ENCODE results near the gene UNC5B.

Gene UNC5B

GRCh38 chr10:71239946-71240795, 27.8 kb downstream of the UNC5B start:
- Mint-ChIP-seq H3K9me3 (no peaks in the 10 kb centered on the region), H3K27ac (ENCODE audit: low read depth) (no peak overlapping the region), H3K36me3 (ENCODE audit: insufficient read depth) (no peaks in the 10 kb centered on the region), H3K27me3 (no peaks in the 10 kb centered on the region), H3K4me1 (no peaks in the 10 kb centered on the region), H3K4me3 (no peak overlapping the region)
- DNase-seq (ENCODE audit: low spot score in 2 of 2) (no peak), ATAC-seq (replicated peaks; ENCODE audit: extremely low read depth, poor library complexity, severe bottlenecking) (no peak)

- Mint-ChIP-seq H3K27ac (ENCODE audit: low read depth) (no peak overlapping the region), H3K4me3 (no peak overlapping the region)
- ATAC-seq (replicated peaks; ENCODE audit: extremely low read depth, poor library complexity, severe bottlenecking): no peak
Measured at GRCh38 chr10:71241114-71241829, 28.9 kb downstream of the UNC5B start.

GRCh38 chr10:71241830-71242621, 29.7 kb downstream of the UNC5B start:
- H3K27ac Mint-ChIP-seq (ENCODE audit: low read depth): no peak overlapping the region
- DNase-seq (ENCODE audit: low spot score in 2 of 2): no peak
- no peak overlapping the region for H3K4me3 Mint-ChIP-seq
- H3K36me3 Mint-ChIP-seq (ENCODE audit: insufficient read depth): no peaks in the 10 kb centered on the region
- no peaks in the 10 kb centered on the region for H3K9me3 Mint-ChIP-seq
- no peak for ATAC-seq (replicated peaks; ENCODE audit: extremely low read depth, poor library complexity, severe bottlenecking)
- H3K4me1 Mint-ChIP-seq: no peaks in the 10 kb centered on the region
- no peaks in the 10 kb centered on the region for H3K27me3 Mint-ChIP-seq

More at GRCh38 chr10:71241114-71241829, 28.9 kb downstream of the UNC5B start:
- no peaks in the 10 kb centered on the region for H3K36me3 Mint-ChIP-seq (ENCODE audit: insufficient read depth)
- no peak for DNase-seq (ENCODE audit: low spot score in 2 of 2)
- no peaks in the 10 kb centered on the region for H3K4me1 Mint-ChIP-seq
- no peaks in the 10 kb centered on the region for H3K9me3 Mint-ChIP-seq
- H3K27me3 Mint-ChIP-seq: no peaks in the 10 kb centered on the region

- no peaks in the 10 kb centered on the region for H3K9me3 Mint-ChIP-seq
- H3K27me3 Mint-ChIP-seq: no peaks in the 10 kb centered on the region
- H3K27ac Mint-ChIP-seq (ENCODE audit: low read depth): no peak overlapping the region
- no peak overlapping the region for H3K4me3 Mint-ChIP-seq
- no peaks in the 10 kb centered on the region for H3K4me1 Mint-ChIP-seq
- DNase-seq (ENCODE audit: low spot score in 2 of 2) (no peak), ATAC-seq (replicated peaks; ENCODE audit: extremely low read depth, poor library complexity, severe bottlenecking) (no peak)
- H3K36me3 Mint-ChIP-seq (ENCODE audit: insufficient read depth): no peaks in the 10 kb centered on the region
Measured at GRCh38 chr10:71242622-71243009, 30.2 kb downstream of the UNC5B start.

GRCh38 chr10:71243756-71244395, 31.5 kb downstream of the UNC5B start:
- ATAC-seq (replicated peaks; ENCODE audit: extremely low read depth, poor library complexity, severe bottlenecking): no peak
- Mint-ChIP-seq H3K36me3 (ENCODE audit: insufficient read depth) (no peaks in the 10 kb centered on the region), H3K27ac (ENCODE audit: low read depth) (no peak overlapping the region), H3K4me1 (no peaks in the 10 kb centered on the region), H3K9me3 (no peaks in the 10 kb centered on the region), H3K27me3 (no peaks in the 10 kb centered on the region), H3K4me3 (no peak overlapping the region)
- DNase-seq (ENCODE audit: low spot score in 2 of 2): no peak

- Mint-ChIP-seq H3K27me3 (no peaks in the 10 kb centered on the region), H3K27ac (ENCODE audit: low read depth) (no peak overlapping the region), H3K36me3 (ENCODE audit: insufficient read depth) (no peaks in the 10 kb centered on the region), H3K9me3 (no peaks in the 10 kb centered on the region), H3K4me1 (no peaks in the 10 kb centered on the region), H3K4me3 (no peak overlapping the region)
- DNase-seq (ENCODE audit: low spot score in 2 of 2) (no peak), ATAC-seq (replicated peaks; ENCODE audit: extremely low read depth, poor library complexity, severe bottlenecking) (no peak)
Measured at GRCh38 chr10:71244431-71245419, 32.4 kb downstream of the UNC5B start.

- DNase-seq (ENCODE audit: low spot score in 2 of 2): no peak
- no peaks in the 10 kb centered on the region for H3K4me1 Mint-ChIP-seq
- H3K27me3 Mint-ChIP-seq: no peaks in the 10 kb centered on the region
- no peaks in the 10 kb centered on the region for H3K9me3 Mint-ChIP-seq
- ATAC-seq (replicated peaks; ENCODE audit: extremely low read depth, poor library complexity, severe bottlenecking): no peak
- H3K4me3 Mint-ChIP-seq: no peak overlapping the region
- H3K27ac Mint-ChIP-seq (ENCODE audit: low read depth): no peak overlapping the region
- H3K36me3 Mint-ChIP-seq (ENCODE audit: insufficient read depth): no peaks in the 10 kb centered on the region
Measured at GRCh38 chr10:71245420-71246325, 33.3 kb downstream of the UNC5B start.

GRCh38 chr10:71246591-71247413, 34.4 kb downstream of the UNC5B start:
- Mint-ChIP-seq H3K27me3 (no peaks in the 10 kb centered on the region), H3K9me3 (no peaks in the 10 kb centered on the region), H3K27ac (ENCODE audit: low read depth) (no peak overlapping the region), H3K4me3 (no peak overlapping the region), H3K4me1 (no peaks in the 10 kb centered on the region), H3K36me3 (ENCODE audit: insufficient read depth) (no peaks in the 10 kb centered on the region)
- ATAC-seq (replicated peaks; ENCODE audit: extremely low read depth, poor library complexity, severe bottlenecking) (no peak), DNase-seq (ENCODE audit: low spot score in 2 of 2) (no peak)

GRCh38 chr10:71247414-71247705, 35.0 kb downstream of the UNC5B start:
- no peaks in the 10 kb centered on the region for H3K27me3 Mint-ChIP-seq
- H3K27ac Mint-ChIP-seq (ENCODE audit: low read depth): no peak overlapping the region
- no peaks in the 10 kb centered on the region for H3K36me3 Mint-ChIP-seq (ENCODE audit: insufficient read depth)
- no peaks in the 10 kb centered on the region for H3K9me3 Mint-ChIP-seq
- ATAC-seq (replicated peaks; ENCODE audit: extremely low read depth, poor library complexity, severe bottlenecking) (no peak), DNase-seq (ENCODE audit: low spot score in 2 of 2) (no peak)
- H3K4me1 Mint-ChIP-seq: no peaks in the 10 kb centered on the region
- H3K4me3 Mint-ChIP-seq: no peak overlapping the region

GRCh38 chr10:71247804-71248203, 35.4 kb downstream of the UNC5B start:
- no peak overlapping the region for H3K27ac Mint-ChIP-seq (ENCODE audit: low read depth)
- H3K9me3 Mint-ChIP-seq: no peaks in the 10 kb centered on the region
- no peaks in the 10 kb centered on the region for H3K27me3 Mint-ChIP-seq
- H3K36me3 Mint-ChIP-seq (ENCODE audit: insufficient read depth): peaks cover under 1% of the 10 kb centered on the region
- DNase-seq (ENCODE audit: low spot score in 2 of 2): no peak
- no peak for ATAC-seq (replicated peaks; ENCODE audit: extremely low read depth, poor library complexity, severe bottlenecking)
- no peak overlapping the region for H3K4me3 Mint-ChIP-seq
- H3K4me1 Mint-ChIP-seq: no peaks in the 10 kb centered on the region

All from central memory CD8-positive, alpha-beta T cell (primary cell).